ENCODE results near the gene YTHDC2. TPM values are rescaled to one million over a fixed set of nuclear protein-coding genes. Genes with fewer than 3 reads are reported as not detected.
A peak's percentile ranks its signal among the peaks of the same experiment; 100 is the strongest.

YTHDC2 gene
- total RNA-seq, 4 donors from 2014 or later, result 12.4 to 33.4 (median 23.7) TPM

DNA sequence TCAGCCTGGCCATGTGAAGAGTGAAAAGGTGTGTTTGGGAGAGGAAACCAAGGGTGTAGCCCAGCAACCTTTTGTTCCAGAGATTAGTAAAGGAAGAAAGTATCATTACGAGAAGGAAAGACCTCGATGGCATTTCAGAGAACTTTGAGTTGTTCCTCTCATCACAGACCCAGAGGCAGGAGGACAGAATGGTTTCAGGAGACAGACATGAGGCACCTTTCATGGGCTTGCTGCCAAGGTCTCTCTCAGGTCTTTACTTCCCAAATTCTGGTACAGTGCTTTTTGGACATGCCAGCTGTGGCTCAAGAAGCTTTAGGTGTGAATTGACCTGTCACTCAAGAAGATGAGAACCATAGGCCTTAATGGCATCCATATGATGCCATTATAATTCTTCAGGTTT lies 22.5 kb upstream of the YTHDC2 start:
- H3K4me3 ChIP-seq, result no peak overlapping the region
- H3K9me3 ChIP-seq, result peaks cover 0 to 10% (median 8%) of the 10 kb centered on the region in 3 donors
- TF ChIP-seq, protein P1, sequence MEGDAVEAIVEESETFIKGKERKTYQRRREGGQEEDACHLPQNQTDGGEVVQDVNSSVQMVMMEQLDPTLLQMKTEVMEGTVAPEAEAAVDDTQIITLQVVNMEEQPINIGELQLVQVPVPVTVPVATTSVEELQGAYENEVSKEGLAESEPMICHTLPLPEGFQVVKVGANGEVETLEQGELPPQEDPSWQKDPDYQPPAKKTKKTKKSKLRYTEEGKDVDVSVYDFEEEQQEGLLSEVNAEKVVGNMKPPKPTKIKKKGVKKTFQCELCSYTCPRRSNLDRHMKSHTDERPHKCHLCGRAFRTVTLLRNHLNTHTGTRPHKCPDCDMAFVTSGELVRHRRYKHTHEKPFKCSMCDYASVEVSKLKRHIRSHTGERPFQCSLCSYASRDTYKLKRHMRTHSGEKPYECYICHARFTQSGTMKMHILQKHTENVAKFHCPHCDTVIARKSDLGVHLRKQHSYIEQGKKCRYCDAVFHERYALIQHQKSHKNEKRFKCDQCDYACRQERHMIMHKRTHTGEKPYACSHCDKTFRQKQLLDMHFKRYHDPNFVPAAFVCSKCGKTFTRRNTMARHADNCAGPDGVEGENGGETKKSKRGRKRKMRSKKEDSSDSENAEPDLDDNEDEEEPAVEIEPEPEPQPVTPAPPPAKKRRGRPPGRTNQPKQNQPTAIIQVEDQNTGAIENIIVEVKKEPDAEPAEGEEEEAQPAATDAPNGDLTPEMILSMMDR (IDR thresholded peaks at IDR 0.05), result no peak
- no peak for TF ChIP-seq POLR2A (IDR thresholded peaks at IDR 0.05)
- H3K4me1 ChIP-seq, result peaks cover 12 to 49% (median 22%) of the 10 kb centered on the region in 3 donors
- H3K27ac ChIP-seq, result no peak overlapping the region
- 37 to 45% methylated on average over 2 of the region's 2 CpGs for WGBS, 2 donors
- intact Hi-C loops (cut with DNase I), result no loop called here
- DNase-seq, result no peak
- no peaks in the 10 kb centered on the region for H3K36me3 ChIP-seq
- H3K27me3 ChIP-seq, result peaks cover 0 to 37% (median 0%) of the 10 kb centered on the region in 4 donors

DNA sequence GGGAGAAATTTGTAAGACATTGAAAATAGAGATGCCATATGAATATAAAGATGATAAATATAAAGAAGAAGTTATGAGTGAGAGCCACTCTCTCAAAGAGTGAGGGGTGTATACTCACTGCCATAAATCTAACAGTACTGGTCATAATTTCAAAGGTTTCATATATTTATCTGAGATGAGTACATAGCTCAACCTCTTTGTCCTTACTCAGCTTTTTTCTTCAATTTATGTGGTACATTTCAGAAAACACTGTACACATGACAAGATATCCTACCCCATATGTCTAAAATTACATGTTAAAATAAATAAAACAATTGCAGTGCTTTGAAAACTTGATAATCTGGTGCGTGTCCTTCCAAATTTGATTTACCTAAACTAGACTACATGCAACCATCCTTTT lies 20.0 kb upstream of the YTHDC2 start:
- no peak overlapping the region for H3K4me3 ChIP-seq
- H3K36me3 ChIP-seq, result no peaks in the 10 kb centered on the region
- H3K9me3 ChIP-seq, result peaks cover 0 to 10% (median 8%) of the 10 kb centered on the region in 3 donors
- DNase-seq, result no peak
- TF ChIP-seq, protein P1 (IDR thresholded peaks at IDR 0.05), result no peak
- no peak for TF ChIP-seq POLR2A (IDR thresholded peaks at IDR 0.05)
- intact Hi-C loops (cut with DNase I), result no loop called here
- 79 to 100% methylated on average over 1 of the region's 1 CpG for WGBS, 2 donors
- H3K27ac ChIP-seq, result no peak overlapping the region
- peaks cover 7 to 35% (median 22%) of the 10 kb centered on the region in 3 donors for H3K4me1 ChIP-seq
- H3K27me3 ChIP-seq, result peaks cover 0 to 18% (median 0%) of the 10 kb centered on the region in 4 donors

DNA sequence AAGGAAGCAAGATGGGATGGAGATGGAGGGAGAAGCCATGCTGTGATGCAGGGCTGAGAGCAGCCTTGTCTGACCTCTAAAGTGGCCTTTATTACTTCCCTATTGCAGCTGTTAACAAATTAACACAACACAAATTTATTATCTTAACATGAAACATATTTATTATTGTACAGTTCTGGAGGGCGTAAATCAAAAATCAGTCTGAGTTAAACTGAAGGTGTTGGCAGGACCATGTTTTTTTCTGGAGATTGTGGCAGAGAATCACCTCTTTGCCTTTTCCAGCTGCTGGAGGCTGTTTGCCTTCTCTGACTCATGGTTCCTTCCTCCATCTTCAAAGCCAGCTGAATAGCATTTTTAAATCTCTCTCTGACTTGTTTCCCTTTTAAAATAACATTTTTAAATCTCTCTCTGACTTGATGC lies 18.1 kb upstream of the YTHDC2 start:
- DNase-seq, result no peak
- 31 to 54% methylated on average over 1 of the region's 1 CpG for WGBS, 2 donors

DNA sequence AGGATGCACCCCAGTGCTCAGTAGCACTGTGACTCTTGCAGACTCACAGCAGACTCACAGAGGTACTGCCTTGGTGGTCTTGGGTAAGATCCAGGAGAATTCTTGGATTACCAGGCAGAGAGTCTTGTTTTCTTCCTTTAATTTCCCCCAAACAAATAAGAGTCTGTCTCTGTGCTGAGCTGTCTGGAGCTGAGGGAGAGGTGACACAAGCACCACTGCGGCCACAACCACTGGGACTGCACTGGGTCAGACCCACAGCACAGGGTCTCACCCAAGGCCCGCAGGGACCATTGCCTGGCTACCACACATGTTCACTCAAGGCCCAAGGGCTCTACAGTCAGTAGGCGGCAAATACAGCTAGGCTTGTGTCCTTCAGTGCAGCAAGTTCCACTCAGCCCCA lies 11.4 kb upstream of the YTHDC2 start:
- TF ChIP-seq POLR2A (IDR thresholded peaks at IDR 0.05), result no peak
- TF ChIP-seq, protein P1 (IDR thresholded peaks at IDR 0.05), result no peak
- Histone ChIP-seq H3K36me3 (no peaks in the 10 kb centered on the region), H3K4me3 (no peak overlapping the region), H3K27ac (no peak overlapping the region), H3K9me3 (no peaks in the 10 kb centered on the region), H3K27me3 (peaks cover 0 to 3% (median 0%) of the 10 kb centered on the region in 4 donors), H3K4me1 (no peaks in the 10 kb centered on the region)
- intact Hi-C loops (cut with DNase I), result loop anchor here (10.0 kb wide), 1 partner anchor 507 kb away; no protein-coding TSS in a partner anchor
- no peak for DNase-seq
- WGBS, 2 donors, result 100% methylated on average over 1 of the region's 3 CpGs; no CpG with 5 or more reads in 1 of the 2 donors

More for the DNA sequence above, 18.1 kb upstream of the YTHDC2 start:
- Histone ChIP-seq H3K4me1 (peaks cover 0 to 17% (median 7%) of the 10 kb centered on the region in 3 donors), H3K9me3 (peaks cover 0 to 5% (median 4%) of the 10 kb centered on the region in 3 donors), H3K27ac (peak overlapping the region in 1 of 4 donors; percentile 29), H3K27me3 (peaks cover 0 to 8% (median 0%) of the 10 kb centered on the region in 4 donors), H3K36me3 (no peaks in the 10 kb centered on the region), H3K4me3 (no peak overlapping the region)
- intact Hi-C loops (cut with DNase I), result no loop called here
- TF ChIP-seq POLR2A (IDR thresholded peaks at IDR 0.05), result no peak
- TF ChIP-seq, protein P1 (IDR thresholded peaks at IDR 0.05), result no peak

DNA sequence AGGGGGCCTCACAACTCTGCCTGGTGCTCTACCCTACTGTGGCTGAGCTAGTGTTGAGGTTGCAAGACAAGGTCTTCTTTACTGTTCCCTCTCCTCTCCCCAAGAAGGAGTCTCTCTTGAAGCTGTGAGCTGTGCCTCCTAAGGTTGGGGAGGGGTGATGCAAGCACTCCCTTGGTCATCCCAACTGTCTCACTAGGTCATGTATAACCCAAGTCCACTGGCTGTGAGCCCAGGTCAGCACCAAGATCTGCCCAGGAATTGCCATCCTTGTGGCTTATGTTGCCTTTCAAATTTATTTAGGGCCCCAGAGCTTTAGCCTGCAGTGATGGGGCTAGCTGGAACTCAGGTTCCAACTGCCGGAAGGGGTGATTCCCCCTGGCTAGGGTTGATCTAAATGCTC lies 10.3 kb upstream of the YTHDC2 start:
- Histone ChIP-seq H3K36me3 (no peaks in the 10 kb centered on the region), H3K4me1 (peaks cover 0 to 7% (median 0%) of the 10 kb centered on the region in 3 donors), H3K27me3 (peaks cover 0 to 6% (median 0%) of the 10 kb centered on the region in 4 donors), H3K4me3 (no peak overlapping the region), H3K27ac (no peak overlapping the region), H3K9me3 (no peaks in the 10 kb centered on the region)
- DNase-seq, result no peak
- TF ChIP-seq, protein P1 (IDR thresholded peaks at IDR 0.05), result no peak
- no peak for TF ChIP-seq POLR2A (IDR thresholded peaks at IDR 0.05)
- intact Hi-C loops (cut with DNase I), result loop anchor here (10.0 kb wide), 1 partner anchor 508 kb away; no protein-coding TSS in a partner anchor
- 100% methylated on average over 1 of the region's 1 CpG for WGBS, 2 donors

All from esophagus squamous epithelium (tissue), 5 donors.